Measurements from ENCODE around the gene ARHGEF7. TPM values are rescaled to one million over a fixed set of nuclear protein-coding genes. Genes with fewer than 3 reads are reported as not detected.
A peak's percentile ranks its signal among the peaks of the same experiment; 100 is the strongest.
"Not testable (repeated sequence)": the region's sequence is repeated elsewhere in the genome, so short reads cannot be mapped to it uniquely, and the experiment has no call there.

Gene ARHGEF7
- total RNA-seq, 2 donors from 2014 or later, result 49.5 to 53.5 TPM

DNA sequence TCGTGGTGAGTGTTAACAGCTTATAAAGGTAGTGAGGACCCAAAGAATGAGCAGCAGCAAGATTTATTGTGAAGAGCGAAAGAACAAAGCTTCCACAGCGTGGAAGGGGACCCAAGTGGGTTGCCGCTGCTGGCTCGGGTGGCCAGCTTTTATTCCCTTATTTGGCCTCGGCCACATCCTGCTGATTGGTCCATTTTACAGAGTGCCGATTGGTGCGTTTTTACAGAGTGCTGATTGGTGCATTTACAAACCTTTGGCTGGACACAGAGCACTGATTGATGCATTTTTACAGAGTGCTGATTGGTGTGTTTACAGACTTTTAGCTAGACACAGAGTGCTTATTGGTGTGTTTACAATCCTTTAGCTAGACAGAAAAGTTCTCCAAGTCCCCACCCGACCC lies 74.4 kb downstream of the ARHGEF7 start:
- 95 to 96% methylated on average over 9 of the region's 9 CpGs for WGBS, 2 experiments (ENCODE audit: insufficient coverage in 1 of 2, insufficient read length in 1 of 2)
- not testable (repeated sequence) for H3K9me3 ChIP-seq (ENCODE audit: control insufficient read depth, low read length); H3K9me3 Mint-ChIP-seq; H3K4me3 Mint-ChIP-seq; H3K27me3 Mint-ChIP-seq (ENCODE audit: insufficient read depth); DNase-seq; H3K9ac ChIP-seq (ENCODE audit: extremely low read depth, low read length, poor library complexity, severe bottlenecking); H3K4me3 ChIP-seq (ENCODE audit: low read length); H3K36me3 ChIP-seq (ENCODE audit: control insufficient read depth, insufficient read depth, low read length); H3K4me1 ChIP-seq (ENCODE audit: control insufficient read depth, insufficient read depth, low read length); H3K27ac ChIP-seq (ENCODE audit: low read depth, low read length); H3K27me3 ChIP-seq (ENCODE audit: control insufficient read depth, insufficient read depth, low read length, poor library complexity, severe bottlenecking); H3K27ac Mint-ChIP-seq
- peaks cover 18% of the 10 kb centered on the region for H3K36me3 Mint-ChIP-seq (ENCODE audit: low read depth)
- peaks cover 28% of the 10 kb centered on the region for H3K4me1 Mint-ChIP-seq

DNA sequence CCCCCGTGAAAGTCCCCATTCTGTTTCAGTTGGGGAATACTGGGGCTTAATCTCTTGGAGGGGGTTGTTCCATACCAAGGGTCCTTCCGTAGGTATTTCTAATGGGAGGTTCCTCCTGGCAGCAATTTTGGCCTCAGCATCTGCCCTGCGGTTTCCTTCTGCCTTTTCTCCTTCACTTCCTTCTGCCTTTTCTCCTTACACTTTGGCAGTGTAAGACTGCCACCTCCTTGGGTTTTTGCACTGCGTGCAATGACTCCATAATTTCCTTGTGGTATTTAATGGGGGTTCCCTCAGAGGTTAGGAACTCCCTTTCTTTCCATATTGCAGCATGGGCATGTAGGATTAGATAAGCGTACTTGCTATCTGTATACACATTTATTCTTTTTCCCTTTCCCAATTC lies 78.1 kb downstream of the ARHGEF7 start:
- not testable (repeated sequence) for H3K4me3 ChIP-seq (ENCODE audit: low read length); H3K27me3 Mint-ChIP-seq (ENCODE audit: insufficient read depth); H3K27ac ChIP-seq (ENCODE audit: low read depth, low read length); H3K9me3 ChIP-seq (ENCODE audit: control insufficient read depth, low read length); H3K4me1 ChIP-seq (ENCODE audit: control insufficient read depth, insufficient read depth, low read length); H3K27ac Mint-ChIP-seq; H3K36me3 ChIP-seq (ENCODE audit: control insufficient read depth, insufficient read depth, low read length); H3K27me3 ChIP-seq (ENCODE audit: control insufficient read depth, insufficient read depth, low read length, poor library complexity, severe bottlenecking); H3K9ac ChIP-seq (ENCODE audit: extremely low read depth, low read length, poor library complexity, severe bottlenecking); H3K9me3 Mint-ChIP-seq; H3K4me3 Mint-ChIP-seq; DNase-seq
- peaks cover 35% of the 10 kb centered on the region for H3K36me3 Mint-ChIP-seq (ENCODE audit: low read depth)
- 97 to 100% methylated on average over 1 to 5 of the region's 5 CpGs for WGBS, 2 experiments (ENCODE audit: insufficient coverage in 1 of 2, insufficient read length in 1 of 2)
- peaks cover 27% of the 10 kb centered on the region for H3K4me1 Mint-ChIP-seq

DNA sequence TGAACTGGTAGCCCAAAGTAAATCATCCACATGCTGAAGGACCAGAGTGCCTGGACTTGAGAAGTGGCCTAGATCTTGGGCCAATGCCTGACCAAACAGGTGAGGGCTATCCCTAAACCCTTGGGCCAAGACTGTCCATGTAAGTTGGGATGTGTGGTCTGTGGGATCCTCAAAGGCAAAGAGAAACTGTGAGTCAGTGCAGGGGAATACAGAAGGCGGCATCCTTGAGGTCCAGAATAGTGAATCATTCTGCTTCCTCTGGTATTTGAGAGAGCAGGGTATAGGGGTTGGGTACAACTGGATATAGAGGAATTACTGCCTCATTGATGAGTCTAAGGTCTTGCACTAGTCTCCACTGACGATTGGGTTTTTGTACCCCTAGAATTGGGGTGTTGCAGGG lies 79.5 kb downstream of the ARHGEF7 start:
- H3K9ac ChIP-seq (ENCODE audit: extremely low read depth, low read length, poor library complexity, severe bottlenecking); H3K27ac ChIP-seq (ENCODE audit: low read depth, low read length); H3K4me1 ChIP-seq (ENCODE audit: control insufficient read depth, insufficient read depth, low read length); H3K4me3 Mint-ChIP-seq; H3K27me3 Mint-ChIP-seq (ENCODE audit: insufficient read depth); H3K27ac Mint-ChIP-seq; H3K9me3 ChIP-seq (ENCODE audit: control insufficient read depth, low read length); DNase-seq; H3K27me3 ChIP-seq (ENCODE audit: control insufficient read depth, insufficient read depth, low read length, poor library complexity, severe bottlenecking); H3K4me3 ChIP-seq (ENCODE audit: low read length); H3K36me3 ChIP-seq (ENCODE audit: control insufficient read depth, insufficient read depth, low read length); H3K9me3 Mint-ChIP-seq: not testable (repeated sequence)
- Mint-ChIP-seq H3K4me1 (peaks cover 25% of the 10 kb centered on the region), H3K36me3 (ENCODE audit: low read depth) (peaks cover 32% of the 10 kb centered on the region)
- 91 to 100% methylated on average over 1 to 2 of the region's 2 CpGs for WGBS, 2 experiments (ENCODE audit: insufficient coverage in 1 of 2, insufficient read length in 1 of 2)

GRCh38 chr13:111198732-111199378 lies 83.7 kb downstream of the ARHGEF7 start:
- not testable (repeated sequence) for H3K4me1 ChIP-seq (ENCODE audit: control insufficient read depth, insufficient read depth, low read length); H3K27me3 ChIP-seq (ENCODE audit: control insufficient read depth, insufficient read depth, low read length, poor library complexity, severe bottlenecking); H3K27ac ChIP-seq (ENCODE audit: low read depth, low read length); H3K36me3 ChIP-seq (ENCODE audit: control insufficient read depth, insufficient read depth, low read length); H3K9me3 ChIP-seq (ENCODE audit: control insufficient read depth, low read length); H3K27me3 Mint-ChIP-seq (ENCODE audit: insufficient read depth); H3K27ac Mint-ChIP-seq; H3K9me3 Mint-ChIP-seq; DNase-seq; H3K9ac ChIP-seq (ENCODE audit: extremely low read depth, low read length, poor library complexity, severe bottlenecking); H3K4me3 ChIP-seq (ENCODE audit: low read length); H3K4me3 Mint-ChIP-seq
- Mint-ChIP-seq H3K36me3 (ENCODE audit: low read depth) (peaks cover 28% of the 10 kb centered on the region), H3K4me1 (peaks cover 33% of the 10 kb centered on the region)
- 93 to 97% methylated on average over 5 to 6 of the region's 6 CpGs for WGBS, 2 experiments (ENCODE audit: insufficient coverage in 1 of 2, insufficient read length in 1 of 2)

- peak overlapping the region; percentile 73 for H3K27ac ChIP-seq (ENCODE audit: low read depth, low read length)
- no peaks in the 10 kb centered on the region for H3K9me3 ChIP-seq (ENCODE audit: control insufficient read depth, low read length)
- H3K27ac Mint-ChIP-seq, result peak overlapping the region; percentile 70
- WGBS, 2 experiments (ENCODE audit: insufficient coverage in 1 of 2, insufficient read length in 1 of 2), result 89 to 97% methylated on average over 7 to 8 of the region's 8 CpGs
- H3K4me3 Mint-ChIP-seq, result no peak overlapping the region
- H3K4me1 ChIP-seq (ENCODE audit: control insufficient read depth, insufficient read depth, low read length), result peaks cover 3% of the 10 kb centered on the region
- DNase-seq, result no peak
- TF ChIP-seq, protein P1, sequence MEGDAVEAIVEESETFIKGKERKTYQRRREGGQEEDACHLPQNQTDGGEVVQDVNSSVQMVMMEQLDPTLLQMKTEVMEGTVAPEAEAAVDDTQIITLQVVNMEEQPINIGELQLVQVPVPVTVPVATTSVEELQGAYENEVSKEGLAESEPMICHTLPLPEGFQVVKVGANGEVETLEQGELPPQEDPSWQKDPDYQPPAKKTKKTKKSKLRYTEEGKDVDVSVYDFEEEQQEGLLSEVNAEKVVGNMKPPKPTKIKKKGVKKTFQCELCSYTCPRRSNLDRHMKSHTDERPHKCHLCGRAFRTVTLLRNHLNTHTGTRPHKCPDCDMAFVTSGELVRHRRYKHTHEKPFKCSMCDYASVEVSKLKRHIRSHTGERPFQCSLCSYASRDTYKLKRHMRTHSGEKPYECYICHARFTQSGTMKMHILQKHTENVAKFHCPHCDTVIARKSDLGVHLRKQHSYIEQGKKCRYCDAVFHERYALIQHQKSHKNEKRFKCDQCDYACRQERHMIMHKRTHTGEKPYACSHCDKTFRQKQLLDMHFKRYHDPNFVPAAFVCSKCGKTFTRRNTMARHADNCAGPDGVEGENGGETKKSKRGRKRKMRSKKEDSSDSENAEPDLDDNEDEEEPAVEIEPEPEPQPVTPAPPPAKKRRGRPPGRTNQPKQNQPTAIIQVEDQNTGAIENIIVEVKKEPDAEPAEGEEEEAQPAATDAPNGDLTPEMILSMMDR (conservative IDR thresholded peaks at IDR 0.05), result no peak
- H3K9ac ChIP-seq (ENCODE audit: extremely low read depth, low read length, poor library complexity, severe bottlenecking), result no peak overlapping the region
- H3K36me3 Mint-ChIP-seq (ENCODE audit: low read depth), result peaks cover 35% of the 10 kb centered on the region
- H3K9me3 Mint-ChIP-seq, result peaks cover 2% of the 10 kb centered on the region
- H3K36me3 ChIP-seq (ENCODE audit: control insufficient read depth, insufficient read depth, low read length), result peaks cover 9% of the 10 kb centered on the region
- peaks cover 35% of the 10 kb centered on the region for H3K4me1 Mint-ChIP-seq
- H3K27me3 Mint-ChIP-seq (ENCODE audit: insufficient read depth), result no peaks in the 10 kb centered on the region
- no peaks in the 10 kb centered on the region for H3K27me3 ChIP-seq (ENCODE audit: control insufficient read depth, insufficient read depth, low read length, poor library complexity, severe bottlenecking)
- no peak overlapping the region for H3K4me3 ChIP-seq (ENCODE audit: low read length)
Measured at GRCh38 chr13:111201304-111201940, 86.3 kb downstream of the ARHGEF7 start.
